GM21447 (cell line): ENCODE measurements around the gene DHH.
"Not testable (repeated sequence)": the region's sequence is repeated elsewhere in the genome, so short reads cannot be mapped to it uniquely, and the experiment has no call there.

Experiments
- ATAC-seq: cut with Tn5 transposase; IDR thresholded peaks from one replicate; pipeline ENCODE4 v1.9.1; 2021; ENCODE audit not compliant: unreplicated experiment

Gene DHH

DNA sequence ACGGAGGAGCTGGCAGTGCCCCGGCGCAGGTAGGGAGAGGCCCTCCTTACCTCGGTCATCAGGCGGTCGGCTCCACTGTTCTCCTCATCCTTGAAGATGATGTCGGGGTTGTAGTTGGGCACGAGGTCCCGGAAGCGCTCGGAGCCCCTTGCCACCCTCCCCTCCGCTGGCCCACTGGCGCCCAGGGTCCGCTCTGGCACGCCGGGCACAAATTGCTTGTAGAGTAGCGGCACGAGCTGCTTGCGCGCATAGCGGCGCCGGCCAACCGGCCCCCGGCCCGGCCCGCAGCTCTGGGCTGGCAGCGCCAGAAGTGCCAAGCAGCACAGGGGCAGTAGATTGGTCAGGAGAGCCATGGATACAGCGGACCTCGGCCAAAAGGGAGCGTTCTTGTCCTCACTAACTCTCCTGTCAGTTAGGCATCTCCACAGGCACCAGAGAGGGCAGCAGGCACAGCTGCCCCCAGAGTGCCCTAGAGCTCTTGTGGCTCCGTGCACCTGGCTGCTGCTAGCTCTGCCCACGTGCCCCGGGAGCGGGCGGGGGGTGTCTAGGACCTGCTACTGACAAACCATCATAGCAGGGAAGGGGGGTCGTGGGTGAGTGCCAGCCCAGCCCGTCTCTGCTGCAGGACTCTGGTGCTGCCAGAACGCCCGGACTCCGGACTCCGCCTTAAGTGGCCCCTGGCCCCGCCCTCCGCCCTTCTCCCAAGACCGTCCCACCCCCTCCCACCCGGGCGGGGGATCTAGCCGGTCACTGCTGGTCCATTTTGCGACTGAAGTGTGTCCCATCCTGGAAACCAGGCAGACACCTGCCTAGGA, at the start of gene DHH:
Gene DHH (minus strand): TSS at position 642 of the 815 bp plus-strand sequence. CDS start 289 bp downstream, at position 353.
- no peak for ATAC-seq

DNA sequence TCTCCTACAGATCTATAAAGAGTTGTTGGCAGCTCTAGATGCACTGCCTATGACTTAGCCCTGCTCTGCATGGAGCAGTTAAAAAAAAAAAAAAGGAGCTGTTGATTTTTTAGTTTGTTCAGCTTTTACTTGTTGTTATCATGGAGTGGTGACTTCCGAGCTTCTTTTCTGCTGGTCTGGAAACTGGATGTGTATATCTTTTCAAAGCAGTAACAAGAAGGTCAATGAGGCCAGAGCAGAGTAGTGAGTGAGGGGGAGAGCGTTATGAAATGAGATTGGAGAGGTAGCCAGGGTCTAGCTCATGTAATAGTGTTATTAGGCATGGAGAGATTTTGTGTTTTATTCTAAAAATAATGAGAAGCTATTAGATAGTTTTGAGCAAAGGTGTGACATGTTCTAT, 49.8 kb upstream of the DHH start:
- no peak for ATAC-seq

DNA sequence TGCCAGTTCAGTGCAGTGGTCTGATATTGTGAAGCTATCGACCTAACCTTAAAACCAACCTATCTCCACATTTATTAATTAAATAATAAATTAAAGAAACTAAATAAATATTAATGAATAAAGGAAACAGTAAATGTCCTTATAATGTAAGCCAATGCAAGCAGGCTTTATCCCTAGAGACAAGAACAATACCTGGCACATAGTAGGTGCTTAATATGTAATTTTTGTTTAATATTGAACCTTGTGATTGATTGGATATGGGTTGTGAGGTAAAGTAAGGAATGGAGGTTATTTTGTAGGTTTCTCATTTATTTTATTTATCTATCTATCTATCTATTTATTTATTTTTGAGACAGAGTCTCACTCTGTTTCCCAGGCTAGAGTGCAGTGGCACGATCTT, 44.4 kb upstream of the DHH start:
- no peak for ATAC-seq

DNA sequence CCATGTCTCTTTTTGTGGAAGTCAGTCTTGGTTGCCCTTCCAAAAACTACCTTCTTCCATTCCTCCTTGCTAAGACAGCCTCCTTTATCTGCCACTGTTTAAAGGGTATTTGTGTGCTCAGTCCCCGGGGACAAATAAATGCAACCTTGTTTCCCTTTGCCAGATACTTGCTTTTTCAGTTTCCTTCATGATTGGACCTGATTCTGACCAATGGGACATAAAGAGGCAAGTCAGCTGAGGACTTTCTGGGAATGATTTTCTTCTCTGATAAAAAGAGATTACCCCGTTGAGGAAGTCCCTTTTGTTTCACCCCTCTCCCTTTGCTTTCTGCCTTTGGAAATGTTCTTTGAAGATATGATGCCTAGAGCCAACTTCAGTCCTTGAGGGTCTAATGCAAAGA, 44.0 kb upstream of the DHH start:
- no peak for ATAC-seq

DNA sequence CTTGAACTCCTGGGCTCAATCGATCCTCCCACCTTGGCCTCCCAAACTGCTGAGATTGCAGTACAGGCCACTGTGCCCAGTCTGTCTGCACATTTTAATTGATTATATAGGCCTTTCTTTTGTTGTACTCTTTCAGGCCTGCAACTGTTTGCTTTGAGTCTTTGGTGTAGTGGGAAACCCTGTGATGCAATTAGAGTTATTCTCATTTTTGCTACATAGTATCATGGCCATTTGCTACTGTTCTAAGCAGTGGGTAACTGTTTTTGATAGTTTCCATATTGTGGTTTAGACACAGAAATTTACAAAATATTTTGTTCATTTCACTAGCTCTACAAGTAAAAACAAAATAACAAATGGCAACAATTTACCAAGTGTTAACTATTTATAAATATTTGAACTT, 42.9 kb upstream of the DHH start:
- no peak for ATAC-seq

DNA sequence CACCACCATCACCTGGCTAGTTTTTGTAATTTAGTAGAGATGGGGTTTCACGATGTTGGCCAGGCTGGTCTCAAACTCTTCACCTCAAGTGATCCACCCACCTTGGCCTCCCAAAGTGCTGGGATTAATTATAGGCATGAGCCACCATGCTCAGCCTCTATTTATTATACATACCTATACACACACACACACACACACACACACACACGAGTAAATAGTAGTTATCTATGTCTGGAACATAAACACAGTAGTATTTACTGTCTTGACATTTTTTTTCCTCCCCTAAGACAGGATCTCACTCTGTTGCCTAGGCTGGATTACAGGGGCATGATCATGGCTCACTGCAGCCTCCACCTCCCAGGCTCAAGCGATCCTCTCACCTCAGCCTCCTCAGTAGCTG, 42.4 kb upstream of the DHH start:
- ATAC-seq: not testable (repeated sequence)

GRCh38 chr12:49133590-49133989, 39.0 kb upstream of the DHH start:
- ATAC-seq: no peak

- ATAC-seq: no peak
These were observed 38.4 kb upstream of the DHH start for GRCh38 chr12:49133014-49133413.

DNA sequence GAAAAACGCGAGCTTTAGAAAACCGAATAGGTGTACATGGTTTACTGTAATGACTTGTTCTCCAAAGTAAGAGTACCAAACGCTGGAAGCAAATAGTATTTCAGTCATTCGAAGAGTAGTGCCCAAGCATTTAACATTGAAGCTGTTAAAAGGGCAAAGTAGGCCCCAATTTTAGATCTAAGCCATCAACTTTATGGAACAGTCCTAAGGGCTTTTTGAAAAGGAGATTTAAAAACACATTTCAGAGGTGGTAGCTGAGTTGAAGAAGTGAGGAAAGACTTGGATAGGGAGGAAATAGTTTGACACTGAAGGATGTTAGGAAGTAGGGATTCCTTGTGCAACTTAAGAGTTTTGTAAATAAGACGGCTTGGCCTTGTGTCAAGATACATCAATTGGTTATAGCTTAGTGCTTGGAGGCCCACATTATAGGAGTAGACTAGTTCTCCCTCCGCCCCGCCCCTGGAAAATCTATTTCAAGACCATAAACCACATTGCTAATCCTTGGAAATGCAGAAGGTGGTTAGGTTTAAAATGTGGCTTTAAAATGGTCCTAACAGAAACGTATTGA, 37.4 kb upstream of the DHH start:
- no peak for ATAC-seq

- ATAC-seq: peak; percentile 63
These were observed 36.7 kb upstream of the DHH start, which contains the start of gene TUBA1B for GRCh38 chr12:49131051-49131893. Gene TUBA1B, minus strand, starts transcription at chr12:49131395. Its CDS starts 95 bp downstream, at chr12:49131300.

- peak; percentile 54 for ATAC-seq
These were observed 35.8 kb upstream of the DHH start for GRCh38 chr12:49130151-49131050.

DNA sequence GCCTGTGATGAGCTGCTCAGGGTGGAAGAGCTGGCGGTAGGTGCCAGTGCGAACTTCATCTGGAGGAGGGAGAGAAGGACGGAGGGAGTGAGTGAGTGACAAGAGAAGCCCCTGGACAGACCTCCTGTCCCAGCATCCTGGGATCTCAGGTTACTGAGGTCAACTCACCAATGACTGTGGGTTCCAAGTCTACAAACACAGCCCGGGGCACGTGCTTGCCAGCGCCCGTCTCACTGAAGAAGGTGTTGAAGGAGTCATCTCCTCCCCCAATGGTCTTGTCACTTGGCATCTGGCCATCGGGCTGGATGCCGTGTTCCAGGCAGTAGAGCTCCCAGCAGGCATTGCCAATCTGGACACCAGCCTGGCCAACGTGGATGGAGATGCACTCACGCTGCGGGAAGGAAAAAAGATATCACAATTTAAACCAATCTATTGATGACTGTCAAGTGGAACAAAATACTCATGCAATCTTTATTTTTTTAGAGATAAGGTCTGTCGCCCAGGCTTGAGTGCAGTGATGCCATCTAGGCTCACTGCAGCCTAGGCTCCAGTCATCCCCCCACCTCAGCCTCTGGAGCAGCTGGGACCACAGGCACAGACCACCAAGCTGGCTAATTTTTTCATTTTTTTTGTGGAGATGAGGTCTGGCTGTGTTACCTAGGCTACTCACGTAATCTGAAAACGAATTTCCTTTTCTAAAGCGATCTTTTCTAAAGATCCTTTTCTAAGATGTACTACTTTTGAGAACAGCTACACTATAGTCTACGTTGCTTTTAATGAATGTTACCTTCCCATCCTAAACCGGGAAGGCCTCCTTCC, 34.9 kb upstream of the DHH start:
- no peak for ATAC-seq

GRCh38 chr12:49127971-49128370, 33.4 kb upstream of the DHH start:
- ATAC-seq: not testable (repeated sequence)

DNA sequence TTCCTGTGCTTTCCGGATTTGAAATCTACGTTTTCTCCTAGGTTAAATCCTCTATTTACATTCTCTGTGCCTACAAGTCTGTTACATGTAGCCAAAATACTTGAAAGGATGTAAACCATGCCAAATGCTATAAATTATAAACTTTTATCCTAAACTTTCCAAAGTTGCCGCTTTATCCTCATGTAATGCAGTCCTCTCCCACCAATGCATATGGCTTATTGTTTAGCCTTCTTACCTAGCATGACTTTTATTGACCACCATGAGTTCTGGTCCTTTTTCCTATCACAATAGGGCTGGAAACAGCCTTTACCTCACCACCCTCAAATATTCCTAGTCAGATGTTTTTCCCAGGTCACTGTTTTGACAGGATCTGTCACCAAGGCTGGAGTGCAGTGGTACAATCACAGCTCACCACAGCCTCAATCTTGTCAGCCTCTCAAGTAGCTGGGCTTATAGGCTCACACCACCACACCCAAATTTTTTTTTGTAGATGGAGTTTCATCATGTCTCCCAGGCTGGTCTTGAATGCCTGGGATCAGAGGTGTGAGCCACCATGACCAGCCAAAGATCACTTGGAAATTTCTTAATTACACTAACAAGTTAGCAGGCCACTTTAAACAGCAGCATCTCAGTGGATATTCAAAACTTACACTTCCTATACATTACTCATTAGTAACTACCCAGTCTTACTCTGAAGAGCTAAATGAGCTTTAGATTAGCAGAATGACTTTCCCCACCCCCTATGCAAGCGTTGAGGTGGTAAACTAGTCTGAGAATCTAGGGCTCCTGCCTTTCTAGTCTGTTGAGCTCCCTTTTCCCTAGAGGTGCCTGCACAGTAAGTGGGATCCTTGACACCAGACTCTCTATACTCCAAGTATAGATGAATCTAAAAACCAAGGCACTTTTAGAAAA, 32.5 kb upstream of the DHH start:
- no peak for ATAC-seq

DNA sequence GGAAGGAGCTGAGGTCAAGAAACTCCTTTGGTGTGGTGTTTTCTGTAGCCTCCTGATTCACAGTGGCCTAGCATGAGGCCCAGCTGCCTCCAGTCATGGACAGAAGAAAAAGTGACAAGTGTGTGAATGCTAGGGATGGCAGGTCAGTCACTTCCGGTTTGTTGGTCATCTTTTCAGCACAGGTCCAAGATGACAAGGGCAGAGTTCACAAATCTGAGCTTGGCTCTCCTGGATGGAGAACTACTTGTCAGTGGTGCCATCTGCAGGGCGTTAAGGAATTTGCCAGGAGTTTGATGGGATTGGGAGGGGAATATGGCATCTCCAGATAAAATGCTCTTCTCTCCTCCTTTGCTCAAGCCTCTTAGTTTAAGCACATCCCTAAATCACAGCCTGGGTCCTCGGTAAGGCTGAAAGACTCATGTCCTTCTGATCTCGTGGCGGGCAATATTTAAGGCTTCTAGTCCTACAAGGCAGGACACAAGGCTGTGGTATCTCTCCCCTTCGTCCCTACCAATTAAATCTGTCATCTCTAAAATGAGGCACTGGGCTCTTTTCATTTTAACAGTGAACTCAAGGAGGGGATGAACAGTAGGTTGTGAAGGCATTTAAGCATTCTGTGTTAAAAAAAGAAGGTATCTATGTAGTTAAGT, 26.6 kb upstream of the DHH start:
- ATAC-seq: no peak

- ATAC-seq: no peak
These were observed 16.6 kb upstream of the DHH start for GRCh38 chr12:49111206-49111605.

DNA sequence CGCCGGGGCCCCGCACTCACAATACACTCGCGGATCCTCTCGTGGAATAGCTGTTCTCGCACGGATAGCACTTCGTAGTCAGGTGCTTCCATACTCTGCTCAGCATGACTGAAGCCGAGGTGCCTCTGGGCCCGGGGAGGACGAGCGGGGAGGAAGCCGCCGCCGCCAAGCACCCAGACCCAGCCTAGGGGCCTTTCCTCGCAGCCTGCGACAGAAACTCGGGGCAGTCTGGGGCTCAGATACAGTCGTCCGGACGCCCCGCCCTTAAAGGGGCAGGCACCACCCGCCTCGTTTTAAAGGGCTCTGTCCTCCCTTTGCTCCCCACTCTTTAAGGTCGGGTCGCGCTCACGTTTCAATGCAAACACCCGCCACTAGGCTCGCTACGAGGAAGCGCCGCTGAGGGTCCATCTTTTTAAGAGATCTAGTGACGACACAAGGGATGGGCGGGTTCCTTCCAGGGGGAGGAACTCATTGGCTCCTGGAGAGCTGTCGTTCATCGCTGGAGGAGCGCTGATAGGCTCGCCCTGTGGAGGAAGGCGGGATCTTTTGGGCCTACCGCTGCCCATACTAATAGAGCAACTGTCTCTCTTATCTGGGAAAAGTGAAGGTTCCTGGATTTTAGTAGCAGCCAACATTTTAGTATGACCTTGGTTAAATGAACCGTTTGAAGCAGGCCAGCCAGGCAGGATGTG, 16.0 kb upstream of the DHH start, which contains the start of gene LMBR1L:
Gene LMBR1L (minus strand): TSS at position 384 of the 692 bp plus-strand sequence. CDS start 292 bp downstream, at position 92.
- peak; percentile 98 for ATAC-seq
